NB4 (cell line): ENCODE data around the gene PARP12.

ENCODE experiments used
- MAX ChIP-seq: IDR thresholded peaks from 2 replicates; pipeline ENCODE4 v1.6.1; 2011; ENCODE audit warnings: low read depth, low read length
- MYC ChIP-seq: IDR thresholded peaks from 2 replicates; pipeline ENCODE4 v1.6.1; 2011; ENCODE audit warnings: low read depth, low read length
- POLR2A ChIP-seq: IDR thresholded peaks from 2 replicates; pipeline ENCODE4 v1.6.1; 2011; ENCODE audit warnings: mild to moderate bottlenecking; ENCODE audit not compliant: insufficient read length; ENCODE audit errors: extremely low read depth
- TF ChIP-seq, protein P1 (sequence below): IDR thresholded peaks from one replicate; pipeline ENCODE4 v1.5.1; 2012; ENCODE audit warnings: low read depth, low read length

DNA sequence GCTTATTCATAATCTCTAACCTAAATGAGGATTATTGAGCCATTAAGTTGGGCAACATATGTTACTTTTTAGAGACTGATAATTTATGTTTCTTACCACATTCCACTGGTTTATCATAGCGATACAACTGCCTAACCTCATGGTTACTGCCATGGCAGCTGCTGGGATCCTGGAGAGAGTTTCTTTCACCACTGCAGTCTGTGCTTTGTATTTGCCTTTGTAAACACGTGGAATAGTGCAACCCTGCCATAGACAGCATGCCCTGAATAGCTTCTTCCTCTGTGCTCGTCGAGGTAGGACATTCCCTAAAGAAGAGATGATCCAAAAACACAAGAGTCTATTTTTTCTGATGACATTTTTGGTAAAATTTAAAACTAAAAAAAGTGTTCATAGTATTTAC, 33.7 kb upstream of the PARP12 start:
- TF ChIP-seq POLR2A (no peak), MAX (no peak), MYC (no peak)
- TF ChIP-seq, protein P1, sequence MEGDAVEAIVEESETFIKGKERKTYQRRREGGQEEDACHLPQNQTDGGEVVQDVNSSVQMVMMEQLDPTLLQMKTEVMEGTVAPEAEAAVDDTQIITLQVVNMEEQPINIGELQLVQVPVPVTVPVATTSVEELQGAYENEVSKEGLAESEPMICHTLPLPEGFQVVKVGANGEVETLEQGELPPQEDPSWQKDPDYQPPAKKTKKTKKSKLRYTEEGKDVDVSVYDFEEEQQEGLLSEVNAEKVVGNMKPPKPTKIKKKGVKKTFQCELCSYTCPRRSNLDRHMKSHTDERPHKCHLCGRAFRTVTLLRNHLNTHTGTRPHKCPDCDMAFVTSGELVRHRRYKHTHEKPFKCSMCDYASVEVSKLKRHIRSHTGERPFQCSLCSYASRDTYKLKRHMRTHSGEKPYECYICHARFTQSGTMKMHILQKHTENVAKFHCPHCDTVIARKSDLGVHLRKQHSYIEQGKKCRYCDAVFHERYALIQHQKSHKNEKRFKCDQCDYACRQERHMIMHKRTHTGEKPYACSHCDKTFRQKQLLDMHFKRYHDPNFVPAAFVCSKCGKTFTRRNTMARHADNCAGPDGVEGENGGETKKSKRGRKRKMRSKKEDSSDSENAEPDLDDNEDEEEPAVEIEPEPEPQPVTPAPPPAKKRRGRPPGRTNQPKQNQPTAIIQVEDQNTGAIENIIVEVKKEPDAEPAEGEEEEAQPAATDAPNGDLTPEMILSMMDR: no peak
